OCI-LY3 (cell line): ENCODE results near the gene MRAP2.

Experiments
- CTCF ChIP-seq: fragments of 200-600, 300-600 bp; sonication (generic); IDR thresholded peaks from 2 replicates; pipeline ENCODE4 v1.5.1; 2014; ENCODE audit warnings: antibody characterized with exemption, low read length, low read depth
- EZH2phosphoT487 ChIP-seq: fragments of 200-600 bp; shearing (Covaris generic); IDR thresholded peaks from 2 replicates; pipeline ENCODE4 v1.6.1; 2018; ENCODE audit warnings: antibody characterized with exemption, mixed run types, low read depth

GRCh38 chr6:84061174-84061573 lies 27.6 kb downstream of the MRAP2 start:
- TF ChIP-seq CTCF: no peak
- no peak for TF ChIP-seq EZH2phosphoT487
